ENCODE data around the gene SHROOM3.

The SHROOM3 gene

DNA sequence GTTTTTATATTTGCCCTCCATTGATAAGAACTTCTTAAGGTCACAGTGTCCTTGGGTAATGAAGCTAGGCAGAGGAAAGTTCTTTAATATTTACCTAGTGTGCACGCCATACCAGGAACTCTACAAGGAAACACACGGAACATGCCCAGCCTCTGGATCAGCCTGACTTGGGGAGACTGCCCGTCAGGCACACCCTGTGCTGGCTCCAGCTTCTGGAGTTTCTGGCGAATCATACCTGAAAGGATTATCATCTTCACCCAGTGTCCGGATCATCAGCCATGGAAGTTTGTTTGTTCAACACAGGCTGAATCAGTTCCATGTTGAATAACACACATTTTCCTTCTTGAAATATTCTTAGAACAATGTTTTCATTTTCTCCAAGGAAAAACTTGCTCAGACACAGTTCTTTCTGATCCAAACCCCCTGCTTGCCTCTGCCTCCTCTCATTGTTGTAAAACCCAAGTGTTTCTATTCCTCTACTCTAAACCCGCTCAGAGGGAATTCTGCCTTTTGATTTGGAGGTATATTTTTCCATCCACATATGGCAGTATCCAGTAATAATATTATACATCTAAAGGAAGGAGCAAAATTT, 176.7 kb downstream of the SHROOM3 start:
- Histone ChIP-seq H3K4me3 (ENCODE audit: low read length in 2 of 2) (peak overlapping the region in 1 of 2 donors; percentile 34), H3K9ac (ENCODE audit: low read depth in 1 of 2, low read length in 2 of 2) (peak overlapping the region in 1 of 2 donors; percentile 61), H3K27me3 (ENCODE audit: control insufficient read depth in 2 of 2, insufficient read depth in 2 of 2, low read length in 2 of 2) (no peaks in the 10 kb centered on the region), H3K36me3 (ENCODE audit: control insufficient read depth in 2 of 2, insufficient read depth in 2 of 2, low read length in 2 of 2) (no peaks in the 10 kb centered on the region), H3K27ac (ENCODE audit: low read depth in 2 of 2, low read length in 2 of 2) (peak overlapping the region; percentile 87 to 89), H3K9me3 (ENCODE audit: control insufficient read depth in 2 of 2, low read length in 2 of 2) (no peaks in the 10 kb centered on the region), H3K4me1 (ENCODE audit: control insufficient read depth in 2 of 2, insufficient read depth in 2 of 2, low read length in 2 of 2) (peaks cover 13 to 56% of the 10 kb centered on the region in 2 donors)

DNA sequence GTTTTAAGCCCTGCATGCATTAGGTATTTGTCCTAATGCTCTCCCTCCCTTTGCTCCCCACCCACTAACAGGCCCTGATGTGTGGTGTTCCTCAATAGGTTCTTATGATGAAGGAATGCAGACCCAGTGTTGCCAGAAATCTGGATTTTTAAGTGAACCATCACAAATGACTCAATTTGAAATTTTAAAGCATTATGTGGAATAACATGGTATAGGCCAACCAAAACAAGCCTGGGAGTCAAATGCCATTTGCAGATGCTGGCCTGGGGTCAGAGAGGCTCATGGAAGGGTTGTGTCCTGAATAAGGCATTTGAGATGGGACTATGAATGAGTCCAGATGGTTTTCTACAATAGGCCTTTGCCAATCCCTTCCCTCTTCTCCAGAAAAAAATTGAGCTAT, 179.6 kb downstream of the SHROOM3 start:
- Histone ChIP-seq H3K9ac (ENCODE audit: low read depth in 1 of 2, low read length in 2 of 2) (no peak overlapping the region), H3K27me3 (ENCODE audit: control insufficient read depth in 2 of 2, insufficient read depth in 2 of 2, low read length in 2 of 2) (no peaks in the 10 kb centered on the region), H3K36me3 (ENCODE audit: control insufficient read depth in 2 of 2, insufficient read depth in 2 of 2, low read length in 2 of 2) (no peaks in the 10 kb centered on the region), H3K4me3 (ENCODE audit: low read length in 2 of 2) (no peak overlapping the region), H3K27ac (ENCODE audit: low read depth in 2 of 2, low read length in 2 of 2) (no peak overlapping the region), H3K4me1 (ENCODE audit: control insufficient read depth in 2 of 2, insufficient read depth in 2 of 2, low read length in 2 of 2) (peaks cover 8 to 40% of the 10 kb centered on the region in 2 donors), H3K9me3 (ENCODE audit: control insufficient read depth in 2 of 2, low read length in 2 of 2) (no peaks in the 10 kb centered on the region)

DNA sequence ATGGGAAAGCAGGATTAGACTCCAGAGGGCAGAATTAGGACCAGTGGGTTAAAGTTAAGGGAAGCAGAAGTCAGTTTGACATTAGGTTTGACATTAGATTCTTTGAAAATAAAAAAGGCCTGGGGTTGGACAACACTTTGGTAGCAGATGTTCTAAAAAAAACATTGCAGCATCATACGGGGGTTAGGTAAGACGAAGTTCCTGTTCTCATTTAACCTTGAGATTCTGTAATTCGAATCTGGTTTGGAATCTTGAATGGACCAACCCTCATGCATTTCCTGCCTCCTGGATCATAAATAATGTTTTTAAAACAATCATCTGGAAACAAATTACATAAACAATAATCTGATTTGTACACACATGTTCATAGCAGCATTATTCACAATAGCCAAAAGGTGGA, 181.0 kb downstream of the SHROOM3 start:
- Histone ChIP-seq H3K4me3 (ENCODE audit: low read length in 2 of 2) (no peak overlapping the region), H3K36me3 (ENCODE audit: control insufficient read depth in 2 of 2, insufficient read depth in 2 of 2, low read length in 2 of 2) (no peaks in the 10 kb centered on the region), H3K9ac (ENCODE audit: low read depth in 1 of 2, low read length in 2 of 2) (no peak overlapping the region), H3K4me1 (ENCODE audit: control insufficient read depth in 2 of 2, insufficient read depth in 2 of 2, low read length in 2 of 2) (peaks cover 12 to 34% of the 10 kb centered on the region in 2 donors), H3K9me3 (ENCODE audit: control insufficient read depth in 2 of 2, low read length in 2 of 2) (no peaks in the 10 kb centered on the region), H3K27ac (ENCODE audit: low read depth in 2 of 2, low read length in 2 of 2) (no peak overlapping the region), H3K27me3 (ENCODE audit: control insufficient read depth in 2 of 2, insufficient read depth in 2 of 2, low read length in 2 of 2) (no peaks in the 10 kb centered on the region)

DNA sequence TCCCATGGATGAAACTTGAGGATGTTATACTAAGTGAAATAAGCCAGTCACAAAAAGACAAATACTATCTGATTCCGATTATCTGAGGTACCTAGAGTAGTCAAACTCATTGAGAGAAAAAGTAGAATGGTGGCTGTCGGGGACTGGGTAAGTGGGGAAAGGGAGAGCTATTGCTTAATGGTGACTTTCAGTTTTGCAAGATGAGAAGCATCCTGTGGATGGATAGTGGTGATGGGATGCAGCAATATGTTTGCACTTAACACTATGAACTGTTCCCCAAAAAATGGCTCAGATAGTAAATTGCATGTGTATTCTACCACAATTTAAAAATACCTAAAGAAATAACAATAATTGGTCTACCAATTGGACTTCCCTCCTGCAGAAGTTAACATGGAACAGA, 181.5 kb downstream of the SHROOM3 start:
- Histone ChIP-seq H3K27me3 (ENCODE audit: control insufficient read depth in 2 of 2, insufficient read depth in 2 of 2, low read length in 2 of 2) (no peaks in the 10 kb centered on the region), H3K27ac (ENCODE audit: low read depth in 2 of 2, low read length in 2 of 2) (no peak overlapping the region), H3K36me3 (ENCODE audit: control insufficient read depth in 2 of 2, insufficient read depth in 2 of 2, low read length in 2 of 2) (no peaks in the 10 kb centered on the region)

DNA sequence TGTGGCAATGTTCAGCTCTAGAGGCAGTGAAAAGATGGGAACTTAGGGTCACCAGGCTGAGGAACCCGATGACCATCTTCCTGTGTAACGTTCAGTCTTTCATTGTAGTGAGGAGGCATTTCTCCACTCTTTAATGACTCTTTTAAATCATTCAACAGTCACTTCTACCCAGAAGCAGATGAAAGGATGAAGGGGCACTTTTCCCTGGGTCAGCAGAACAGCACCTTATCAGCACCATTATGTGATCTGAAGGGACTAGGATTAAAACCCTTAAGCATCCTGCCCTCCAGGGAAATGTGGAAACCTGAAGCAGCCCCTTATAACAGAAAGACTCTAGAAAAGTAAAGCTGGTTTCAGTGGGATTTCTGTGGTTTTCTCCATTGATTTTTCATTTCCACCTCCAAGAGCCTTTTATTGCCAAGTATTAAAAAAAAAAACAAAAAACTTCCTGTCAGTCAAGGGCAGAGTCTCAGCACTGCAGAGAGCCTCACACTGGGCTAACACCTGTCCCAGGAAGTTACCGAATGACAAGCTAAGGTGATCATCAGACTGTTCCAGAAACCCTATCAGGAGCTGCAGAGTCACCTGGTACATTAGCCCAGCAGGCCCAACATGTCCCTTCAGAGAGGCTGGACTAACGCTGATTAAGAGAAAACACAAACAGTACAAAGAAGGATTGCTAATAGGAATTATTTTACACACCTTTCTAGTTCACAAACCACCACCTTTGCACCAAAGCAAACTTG, 185.9 kb downstream of the SHROOM3 start:
- Histone ChIP-seq H3K27ac (ENCODE audit: low read depth in 2 of 2, low read length in 2 of 2) (peak overlapping the region; percentile 69 to 86), H3K9ac (ENCODE audit: low read depth in 1 of 2, low read length in 2 of 2) (peak overlapping the region in 1 of 2 donors; percentile 52)

More for the DNA sequence above, 181.5 kb downstream of the SHROOM3 start:
- Histone ChIP-seq H3K4me3 (ENCODE audit: low read length in 2 of 2) (no peak overlapping the region), H3K9ac (ENCODE audit: low read depth in 1 of 2, low read length in 2 of 2) (no peak overlapping the region), H3K9me3 (ENCODE audit: control insufficient read depth in 2 of 2, low read length in 2 of 2) (no peaks in the 10 kb centered on the region), H3K4me1 (ENCODE audit: control insufficient read depth in 2 of 2, insufficient read depth in 2 of 2, low read length in 2 of 2) (peaks cover 9 to 33% of the 10 kb centered on the region in 2 donors)

DNA sequence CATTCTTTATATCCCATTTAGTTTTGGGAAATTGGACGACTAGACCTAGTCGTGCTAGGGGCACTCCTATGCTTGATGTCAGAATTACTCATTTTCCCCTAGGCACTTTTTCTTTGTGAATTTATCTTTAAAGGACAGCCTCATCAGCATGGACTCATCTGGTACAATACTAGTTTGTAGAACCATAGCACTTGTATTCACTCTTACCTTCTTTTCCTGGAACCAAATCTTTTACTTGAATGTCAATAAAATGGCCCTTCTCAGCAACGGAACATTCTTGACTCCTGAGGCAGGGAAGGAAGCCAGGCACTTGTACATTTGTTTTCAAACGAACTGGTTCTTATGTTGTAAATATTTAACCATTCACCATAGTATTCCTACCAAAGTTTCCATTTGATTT, 187.1 kb downstream of the SHROOM3 start:
- Histone ChIP-seq H3K9me3 (ENCODE audit: control insufficient read depth in 2 of 2, low read length in 2 of 2) (no peaks in the 10 kb centered on the region), H3K36me3 (ENCODE audit: control insufficient read depth in 2 of 2, insufficient read depth in 2 of 2, low read length in 2 of 2) (no peaks in the 10 kb centered on the region), H3K4me3 (ENCODE audit: low read length in 2 of 2) (no peak overlapping the region), H3K4me1 (ENCODE audit: control insufficient read depth in 2 of 2, insufficient read depth in 2 of 2, low read length in 2 of 2) (peaks cover 28 to 61% of the 10 kb centered on the region in 2 donors), H3K9ac (ENCODE audit: low read depth in 1 of 2, low read length in 2 of 2) (peak overlapping the region in 1 of 2 donors; percentile 9), H3K27me3 (ENCODE audit: control insufficient read depth in 2 of 2, insufficient read depth in 2 of 2, low read length in 2 of 2) (no peaks in the 10 kb centered on the region), H3K27ac (ENCODE audit: low read depth in 2 of 2, low read length in 2 of 2) (peak overlapping the region; percentile 69 to 86)

More for the DNA sequence above, 185.9 kb downstream of the SHROOM3 start:
- Histone ChIP-seq H3K27me3 (ENCODE audit: control insufficient read depth in 2 of 2, insufficient read depth in 2 of 2, low read length in 2 of 2) (no peaks in the 10 kb centered on the region), H3K36me3 (ENCODE audit: control insufficient read depth in 2 of 2, insufficient read depth in 2 of 2, low read length in 2 of 2) (no peaks in the 10 kb centered on the region), H3K4me1 (ENCODE audit: control insufficient read depth in 2 of 2, insufficient read depth in 2 of 2, low read length in 2 of 2) (peaks cover 28 to 51% of the 10 kb centered on the region in 2 donors), H3K9me3 (ENCODE audit: control insufficient read depth in 2 of 2, low read length in 2 of 2) (no peaks in the 10 kb centered on the region), H3K4me3 (ENCODE audit: low read length in 2 of 2) (no peak overlapping the region)

DNA sequence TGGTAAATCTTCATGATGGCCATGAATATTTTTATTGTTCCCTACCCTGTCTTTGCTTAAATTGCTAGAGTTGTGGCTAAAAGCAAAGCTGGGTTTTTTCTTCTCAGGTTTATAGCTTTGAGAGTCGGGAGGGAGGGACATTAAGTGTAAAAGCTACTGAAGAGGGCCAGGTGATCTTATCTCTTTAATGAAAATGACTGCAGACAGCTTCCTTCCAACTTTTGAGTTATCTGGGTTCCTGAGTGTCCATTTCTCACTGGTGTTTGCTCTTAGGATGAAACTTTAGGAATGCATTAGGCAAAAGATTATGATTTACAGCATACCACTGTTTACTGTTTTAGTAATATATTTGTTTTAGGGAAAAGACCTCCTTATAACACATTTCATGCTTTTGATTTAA, 187.7 kb downstream of the SHROOM3 start:
- Histone ChIP-seq H3K9me3 (ENCODE audit: control insufficient read depth in 2 of 2, low read length in 2 of 2) (no peaks in the 10 kb centered on the region), H3K4me3 (ENCODE audit: low read length in 2 of 2) (no peak overlapping the region), H3K9ac (ENCODE audit: low read depth in 1 of 2, low read length in 2 of 2) (peak overlapping the region in 1 of 2 donors; percentile 9), H3K27ac (ENCODE audit: low read depth in 2 of 2, low read length in 2 of 2) (peak overlapping the region; percentile 69 to 86), H3K27me3 (ENCODE audit: control insufficient read depth in 2 of 2, insufficient read depth in 2 of 2, low read length in 2 of 2) (no peaks in the 10 kb centered on the region), H3K4me1 (ENCODE audit: control insufficient read depth in 2 of 2, insufficient read depth in 2 of 2, low read length in 2 of 2) (peaks cover 28 to 61% of the 10 kb centered on the region in 2 donors), H3K36me3 (ENCODE audit: control insufficient read depth in 2 of 2, insufficient read depth in 2 of 2, low read length in 2 of 2) (no peaks in the 10 kb centered on the region)

DNA sequence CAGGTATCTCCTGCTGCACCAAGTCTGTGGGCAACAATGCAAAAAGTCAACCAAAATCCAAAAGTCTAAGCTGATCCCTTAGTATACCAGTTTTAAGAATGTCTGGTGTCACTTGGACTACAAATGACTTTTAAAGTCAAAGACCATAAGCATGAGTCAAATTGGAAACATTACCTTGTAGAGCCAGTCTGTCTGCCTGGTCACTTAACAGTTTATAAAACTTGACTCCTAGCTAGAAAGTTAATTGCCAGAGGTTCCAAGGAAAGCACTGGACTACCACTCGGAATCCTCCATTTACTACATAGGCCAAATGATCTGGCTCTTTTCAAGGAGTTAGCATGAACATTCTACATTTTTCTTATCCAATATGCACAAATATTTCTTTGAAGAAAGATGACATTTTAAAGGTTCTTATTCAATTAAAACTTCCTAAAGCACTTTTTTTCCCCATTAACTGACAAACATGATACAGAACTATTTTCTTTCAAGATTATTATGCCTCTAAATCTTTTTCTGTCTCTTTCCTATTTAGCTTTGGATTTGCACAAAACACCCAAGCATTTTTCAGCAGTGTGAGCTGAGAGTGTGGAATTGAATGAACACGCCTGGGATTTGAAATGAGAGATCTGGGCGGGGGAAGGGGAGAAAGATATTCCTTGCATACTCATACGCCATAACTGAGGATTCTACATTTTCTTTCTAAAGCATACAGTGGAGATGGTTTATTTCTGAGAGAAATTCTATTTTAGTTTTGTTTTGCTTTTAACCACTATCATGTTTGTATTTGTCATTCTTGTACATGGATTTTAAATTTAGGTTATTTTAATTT, 188.4 kb downstream of the SHROOM3 start:
- Histone ChIP-seq H3K4me3 (ENCODE audit: low read length in 2 of 2) (no peak overlapping the region), H3K4me1 (ENCODE audit: control insufficient read depth in 2 of 2, insufficient read depth in 2 of 2, low read length in 2 of 2) (peaks cover 28 to 61% of the 10 kb centered on the region in 2 donors), H3K27ac (ENCODE audit: low read depth in 2 of 2, low read length in 2 of 2) (peak overlapping the region; percentile 69 to 86), H3K27me3 (ENCODE audit: control insufficient read depth in 2 of 2, insufficient read depth in 2 of 2, low read length in 2 of 2) (no peaks in the 10 kb centered on the region), H3K9ac (ENCODE audit: low read depth in 1 of 2, low read length in 2 of 2) (peak overlapping the region in 1 of 2 donors; percentile 9), H3K36me3 (ENCODE audit: control insufficient read depth in 2 of 2, insufficient read depth in 2 of 2, low read length in 2 of 2) (no peaks in the 10 kb centered on the region), H3K9me3 (ENCODE audit: control insufficient read depth in 2 of 2, low read length in 2 of 2) (no peaks in the 10 kb centered on the region)

DNA sequence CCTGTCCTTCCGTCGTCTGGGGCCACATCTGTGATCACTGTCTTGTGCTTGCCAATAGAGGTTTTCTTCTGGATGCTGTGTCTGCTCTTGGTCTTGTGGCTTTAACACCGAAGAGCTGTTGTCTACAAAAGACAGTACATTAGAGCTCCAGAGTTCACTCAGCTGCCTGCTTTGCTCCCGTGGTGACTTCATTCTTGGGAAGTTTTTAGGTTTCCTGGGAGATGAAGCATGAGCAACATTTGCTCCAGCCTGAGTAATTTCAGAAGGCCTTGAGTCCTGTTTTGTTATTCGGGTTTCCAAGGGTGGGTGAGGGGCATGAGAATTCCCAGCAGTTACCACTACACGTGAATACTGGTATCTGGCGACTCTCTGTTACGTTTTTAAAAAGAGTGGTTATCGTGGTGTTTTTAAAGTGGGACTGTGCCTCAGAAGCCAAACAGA, 189.2 kb downstream of the SHROOM3 start:
- H3K9me3 ChIP-seq (ENCODE audit: control insufficient read depth in 2 of 2, low read length in 2 of 2) = no peaks in the 10 kb centered on the region
- peak overlapping the region in 1 of 2 donors; percentile 4 for H3K4me3 ChIP-seq (ENCODE audit: low read length in 2 of 2)
- H3K36me3 ChIP-seq (ENCODE audit: control insufficient read depth in 2 of 2, insufficient read depth in 2 of 2, low read length in 2 of 2) = no peaks in the 10 kb centered on the region
- H3K27ac ChIP-seq (ENCODE audit: low read depth in 2 of 2, low read length in 2 of 2) = peak overlapping the region; percentile 69 to 86
- H3K4me1 ChIP-seq (ENCODE audit: control insufficient read depth in 2 of 2, insufficient read depth in 2 of 2, low read length in 2 of 2) = peaks cover 28 to 61% of the 10 kb centered on the region in 2 donors
- no peaks in the 10 kb centered on the region for H3K27me3 ChIP-seq (ENCODE audit: control insufficient read depth in 2 of 2, insufficient read depth in 2 of 2, low read length in 2 of 2)
- peak overlapping the region in 1 of 2 donors; percentile 9 for H3K9ac ChIP-seq (ENCODE audit: low read depth in 1 of 2, low read length in 2 of 2)
